GM12892 (cell line): Measurements from ENCODE around the gene FBXO15.

Experiments
- DNase-seq: peaks from one replicate; pipeline ENCODE4 v3.0.0; 2011; ENCODE audit not compliant: insufficient read length
- FAIRE-seq: peaks from 2 replicates; lab custom pipeline; 2011; peaks lifted over from hg19 to GRCh38; lab: Jason Lieb, UNC
- POLR2A ChIP-seq: IDR thresholded peaks from 2 replicates; pipeline ENCODE4 v1.6.1; 2011; ENCODE audit warnings: low read depth, low read length, control low read depth
- POLR2AphosphoS5 ChIP-seq: IDR thresholded peaks from 2 replicates; pipeline ENCODE4 v1.6.1; 2011; ENCODE audit warnings: low read depth, low read length, control low read depth
- TAF1 ChIP-seq: IDR thresholded peaks from 2 replicates; pipeline ENCODE4 v1.6.1; 2011; ENCODE audit warnings: low read depth, mild to moderate bottlenecking, control low read depth, low read length, borderline replicate concordance

FBXO15 gene

DNA sequence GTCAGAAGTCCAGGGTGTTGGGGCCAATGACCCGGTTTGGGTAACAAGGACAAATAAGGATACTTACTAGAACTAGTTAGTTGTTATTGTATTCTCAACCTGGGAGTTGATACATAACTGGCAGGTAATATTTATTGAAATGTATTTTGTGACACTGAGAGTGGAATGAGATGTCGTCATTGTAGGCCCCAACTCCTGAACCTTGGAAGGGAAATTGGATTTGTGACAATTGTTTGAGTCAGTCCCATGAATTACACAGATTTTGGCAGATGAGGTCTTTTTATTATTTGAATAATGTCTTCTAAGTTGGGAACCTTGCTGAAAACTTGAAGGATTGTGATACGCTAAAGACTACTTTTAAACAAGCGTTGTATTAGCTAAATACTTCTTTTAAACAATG lies 5.7 kb upstream of the FBXO15 start:
- DNase-seq, result no peak
- TF ChIP-seq POLR2A, result no peak
- TF ChIP-seq TAF1, result no peak
- no peak for TF ChIP-seq POLR2AphosphoS5
- FAIRE-seq, result no peak

DNA sequence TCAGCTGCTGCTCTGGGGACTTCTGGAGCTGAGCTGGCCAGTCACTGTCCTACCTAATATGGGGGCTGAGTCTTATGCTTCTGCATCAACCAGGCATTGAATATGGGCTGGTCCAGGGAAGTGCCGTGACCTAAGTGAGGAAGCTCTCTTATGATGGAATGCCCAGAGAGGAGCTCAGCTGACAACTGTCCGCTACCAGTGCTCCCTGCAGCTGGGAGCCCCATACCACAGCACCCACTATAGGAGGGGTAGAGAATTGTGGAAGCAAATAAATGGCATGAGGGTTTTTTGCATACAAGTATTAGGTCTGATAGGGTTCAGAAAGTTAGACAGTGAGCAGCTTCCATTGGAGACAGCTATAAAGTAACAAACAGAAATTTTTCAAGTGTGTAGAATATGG lies 5.2 kb upstream of the FBXO15 start:
- FAIRE-seq (no peak), DNase-seq (no peak)
- TF ChIP-seq TAF1 (no peak), POLR2AphosphoS5 (no peak), POLR2A (no peak)

DNA sequence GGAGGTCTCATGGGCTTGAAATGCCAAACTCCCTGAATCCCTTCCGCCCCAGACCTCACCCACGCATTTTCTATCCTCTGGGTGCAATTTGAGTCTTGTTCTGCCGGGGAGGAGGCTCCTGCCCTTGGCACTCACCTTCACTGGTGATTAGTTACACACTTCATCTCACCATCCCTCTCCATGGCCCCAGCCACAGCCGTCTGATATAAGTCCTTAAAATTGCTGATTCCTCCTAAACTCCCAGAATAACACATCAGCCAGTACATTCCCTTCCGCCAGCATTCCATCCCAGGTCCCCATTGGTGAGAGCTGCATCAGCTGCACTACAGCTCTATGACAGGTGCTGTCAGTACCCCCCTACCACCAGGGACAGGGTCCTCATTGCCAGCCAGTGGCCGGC lies 4.6 kb upstream of the FBXO15 start:
- DNase-seq (no peak), FAIRE-seq (no peak)
- TF ChIP-seq TAF1 (no peak), POLR2A (no peak), POLR2AphosphoS5 (no peak)

DNA sequence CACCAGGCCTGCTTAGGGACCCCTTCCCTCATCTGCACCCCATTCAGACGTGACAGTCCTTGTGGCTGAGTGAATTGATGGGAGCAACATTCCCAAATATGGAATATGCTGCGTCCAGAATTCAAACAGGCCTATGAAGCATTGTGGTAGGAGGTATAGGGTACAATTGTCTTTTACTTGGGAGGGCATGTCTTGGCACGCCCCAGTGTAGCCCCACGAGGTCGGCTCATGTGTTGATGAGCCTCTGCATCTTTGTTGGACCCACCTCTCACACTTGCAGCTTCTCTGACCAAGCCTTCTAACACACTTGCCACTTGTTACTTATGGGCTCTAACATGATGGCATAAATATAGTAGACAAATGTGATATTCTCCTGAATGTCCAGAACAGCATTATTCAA lies 2.2 kb upstream of the FBXO15 start:
- TF ChIP-seq TAF1, result no peak
- no peak for TF ChIP-seq POLR2A
- no peak for TF ChIP-seq POLR2AphosphoS5
- FAIRE-seq (no peak), DNase-seq (no peak)

DNA sequence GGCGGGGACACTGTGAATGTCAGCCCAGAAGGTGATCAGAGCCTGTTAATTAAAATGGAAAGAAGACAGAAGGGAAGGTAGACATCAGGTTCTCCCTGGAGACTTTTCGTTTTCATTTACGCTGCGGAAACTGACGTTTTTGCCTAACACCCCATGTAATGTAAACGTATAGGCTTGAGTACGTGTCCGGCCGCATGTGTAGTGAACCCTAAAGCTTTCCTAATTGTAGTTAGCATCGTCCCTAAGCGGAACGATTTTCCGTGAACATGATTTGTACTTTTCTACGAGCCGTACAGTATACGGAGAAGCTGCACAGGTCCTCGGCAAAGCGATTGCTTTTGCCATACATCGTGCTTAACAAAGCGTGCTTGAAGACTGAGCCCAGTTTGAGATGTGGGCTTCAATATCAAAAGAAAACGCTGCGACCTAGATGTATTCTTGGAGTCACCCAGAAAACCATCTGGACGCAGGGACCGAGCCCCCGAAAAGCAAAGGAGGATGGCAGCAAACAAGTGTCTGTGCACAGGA lies 973 bp upstream of the FBXO15 start:
- FAIRE-seq (no peak), DNase-seq (no peak)
- TF ChIP-seq POLR2A (peak; percentile 25; the same call in 1 of the 2 replicates), POLR2AphosphoS5 (0 out of 2 replicates have a peak, but pooled peaks have one; percentile 38), TAF1 (no peak; the same call in 1 of the 2 replicates)

DNA sequence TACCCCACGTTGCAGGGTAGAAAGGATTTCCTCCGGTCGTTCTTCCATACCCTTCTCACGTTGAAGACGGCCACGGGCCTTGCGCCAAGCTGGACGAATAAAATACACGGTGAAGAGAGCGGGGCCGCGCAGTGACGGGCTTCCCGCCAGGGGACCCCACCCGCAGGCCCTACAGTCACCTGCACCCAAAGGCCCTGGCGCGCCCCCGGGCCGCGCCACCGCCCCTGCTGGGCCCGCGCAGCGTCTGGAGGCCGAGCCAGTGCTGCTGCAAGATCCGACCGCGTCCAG lies 199 bp downstream of the FBXO15 start:
- DNase-seq (no peak), FAIRE-seq (no peak)
- TF ChIP-seq POLR2A (no peak), POLR2AphosphoS5 (no peak), TAF1 (no peak)

DNA sequence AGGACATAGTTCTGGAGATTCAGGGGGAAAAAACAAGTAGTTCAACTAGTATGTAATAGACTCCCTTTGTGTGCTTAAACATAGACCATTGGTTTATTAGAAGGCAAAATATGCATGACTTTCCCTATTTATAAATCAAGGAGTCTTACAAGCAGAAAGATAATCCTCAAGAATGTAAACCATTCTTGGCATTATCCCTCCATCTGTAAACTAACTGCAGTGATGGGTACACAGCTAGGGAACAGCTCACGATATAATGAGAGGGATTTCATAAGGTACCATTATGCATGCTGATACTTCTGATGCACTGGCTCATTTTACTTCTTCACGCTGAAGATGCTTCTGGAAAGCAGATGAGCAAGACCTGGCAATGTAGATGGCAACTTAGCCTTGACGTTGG lies 878 bp downstream of the FBXO15 start:
- FAIRE-seq (peak; percentile 24), DNase-seq (no peak)
- no peak for TF ChIP-seq POLR2AphosphoS5

DNA sequence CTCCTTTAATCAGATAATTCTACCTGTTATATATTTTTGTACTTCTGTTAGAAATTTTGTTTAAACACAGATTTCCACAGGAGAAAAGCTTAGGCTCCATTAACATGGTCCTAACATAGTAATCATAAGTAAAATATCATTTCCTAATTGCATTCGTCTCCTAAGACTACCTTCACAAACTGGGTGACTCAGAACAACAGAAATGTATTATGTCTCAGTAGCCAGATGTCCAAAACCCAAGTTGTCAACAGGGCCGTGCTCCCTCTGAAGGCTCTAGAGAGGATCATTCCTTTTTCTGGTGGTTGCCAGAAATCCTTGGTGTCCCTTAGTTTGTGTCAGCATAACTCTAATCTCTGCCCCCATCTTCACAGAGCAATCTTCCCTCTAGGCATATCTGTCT lies 5.4 kb downstream of the FBXO15 start:
- no peak for FAIRE-seq
- DNase-seq, result no peak
- TF ChIP-seq TAF1, result no peak
- no peak for TF ChIP-seq POLR2A
- no peak for TF ChIP-seq POLR2AphosphoS5

DNA sequence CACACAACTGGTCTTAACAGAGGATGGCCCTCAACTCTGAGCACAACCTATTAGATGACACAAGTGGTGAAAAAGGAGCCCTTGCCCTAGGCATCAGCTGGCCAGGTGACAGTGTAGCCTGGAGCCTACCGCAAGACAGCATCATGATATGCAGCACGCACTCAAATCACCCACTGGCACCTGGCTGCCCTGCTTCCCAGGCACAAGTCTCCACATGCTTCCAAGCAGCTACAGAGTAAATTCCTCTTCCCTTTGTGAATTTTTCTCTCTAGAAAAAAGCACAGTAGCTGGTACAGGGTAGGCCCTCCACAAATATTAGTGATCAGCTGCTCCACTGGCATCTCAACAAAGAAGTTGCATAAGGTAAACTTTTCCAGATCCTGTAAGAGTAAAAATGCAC lies 6.0 kb downstream of the FBXO15 start:
- DNase-seq, result no peak
- no peak for FAIRE-seq
- TF ChIP-seq TAF1 (no peak), POLR2AphosphoS5 (no peak), POLR2A (no peak)

DNA sequence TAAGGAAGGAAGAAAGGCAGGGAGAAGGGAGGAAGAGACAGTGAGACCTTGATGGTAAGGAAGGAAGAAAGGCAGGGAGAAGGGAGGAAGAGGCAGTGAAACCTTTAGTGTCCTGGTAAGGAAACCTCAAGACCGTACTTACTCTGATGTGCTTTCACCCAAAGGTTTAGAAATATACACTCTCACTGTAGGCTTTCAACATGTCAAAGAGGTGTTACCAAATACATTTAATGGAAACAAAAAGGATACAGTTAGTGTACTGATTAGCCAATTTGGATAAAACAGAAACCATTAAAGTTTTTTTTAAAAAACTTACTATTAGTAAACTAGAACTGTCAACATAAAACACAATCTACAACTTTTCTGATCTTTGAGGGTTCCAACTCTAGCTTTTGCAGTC lies 7.1 kb downstream of the FBXO15 start:
- DNase-seq, result no peak
- FAIRE-seq, result no peak
- TF ChIP-seq TAF1 (no peak), POLR2AphosphoS5 (no peak), POLR2A (no peak)

DNA sequence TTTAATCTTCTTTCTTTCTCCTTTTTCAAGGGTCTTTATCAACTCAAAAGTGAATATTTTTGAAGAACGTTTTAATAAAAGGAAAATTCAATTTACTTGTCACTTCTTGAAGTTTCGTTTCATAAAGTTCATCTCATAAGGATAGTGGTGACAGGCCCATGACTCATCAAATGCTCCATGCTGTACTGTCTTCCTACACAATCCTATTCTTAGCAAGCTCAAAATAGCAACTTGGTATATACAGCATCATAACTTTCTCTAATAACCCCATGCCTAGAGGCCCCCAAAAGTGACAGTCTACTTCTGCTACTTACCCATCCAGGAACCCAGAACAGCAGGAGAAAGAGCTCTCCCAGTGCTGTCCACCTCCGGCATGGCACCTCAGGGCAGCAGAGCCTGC lies 7.7 kb downstream of the FBXO15 start:
- no peak for TF ChIP-seq POLR2A
- TF ChIP-seq TAF1, result no peak
- TF ChIP-seq POLR2AphosphoS5, result no peak
- no peak for FAIRE-seq

DNA sequence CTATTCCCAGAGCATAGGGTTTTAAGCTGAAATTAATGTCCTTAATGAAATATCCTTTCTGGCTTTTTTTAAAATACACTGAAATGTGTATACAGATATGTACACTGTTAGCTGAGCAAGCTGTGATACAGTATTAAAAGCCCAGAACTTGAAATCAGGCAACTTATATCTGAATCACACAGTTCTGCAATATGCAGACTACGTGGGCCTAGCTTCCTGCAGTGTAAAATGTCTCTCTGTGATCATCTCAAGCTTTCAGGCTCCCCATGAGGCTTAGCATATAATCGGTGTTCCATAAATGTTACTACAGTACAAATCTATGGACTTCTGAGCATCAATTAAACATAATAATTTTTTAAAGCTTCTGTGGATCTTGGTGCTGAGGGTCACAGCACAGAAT lies 8.2 kb downstream of the FBXO15 start:
- DNase-seq (no peak), FAIRE-seq (no peak)
- no peak for TF ChIP-seq POLR2A
- TF ChIP-seq TAF1, result no peak
- no peak for TF ChIP-seq POLR2AphosphoS5

More for the DNA sequence above, 7.7 kb downstream of the FBXO15 start:
- DNase-seq, result no peak

DNA sequence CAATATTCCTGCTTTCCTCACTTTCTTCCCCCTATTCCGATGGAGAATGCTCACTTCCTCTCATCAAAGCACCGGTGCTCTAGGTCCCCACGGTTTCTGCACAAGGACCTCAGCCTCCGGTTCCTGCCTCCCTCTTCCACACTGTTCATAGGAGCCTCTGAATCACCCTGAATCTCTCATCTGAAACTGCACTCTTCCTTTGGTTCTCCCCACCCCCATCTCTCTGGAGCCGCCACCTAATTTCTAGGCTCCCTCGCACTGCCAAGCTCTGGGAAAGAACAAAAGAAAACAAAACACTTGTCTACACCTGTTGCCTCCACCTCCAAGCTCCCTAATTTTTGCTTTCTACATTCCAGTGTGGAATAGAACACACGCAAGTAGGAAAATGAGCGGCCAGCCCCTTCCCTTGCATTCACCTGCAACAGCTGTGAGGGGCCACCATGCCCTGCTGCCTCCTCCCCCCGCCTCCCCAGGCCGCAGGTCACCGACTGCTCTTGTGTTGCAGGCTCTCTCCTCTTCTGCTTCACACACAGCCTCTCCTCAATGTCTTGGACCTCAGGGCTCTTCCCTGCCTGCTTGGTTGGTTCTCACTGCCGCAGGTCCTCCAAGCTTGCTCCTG lies 9.6 kb downstream of the FBXO15 start:
- no peak for FAIRE-seq
- DNase-seq, result no peak

More for the DNA sequence above, 9.6 kb downstream of the FBXO15 start:
- TF ChIP-seq POLR2AphosphoS5, result no peak
- TF ChIP-seq POLR2A, result no peak
- TF ChIP-seq TAF1, result no peak
